Esophagus squamous epithelium (tissue), 4 donors: ENCODE data around the gene DDAH2.

Experiments
- CTCF ChIP-seq, 6 experiments: fragments of 450-650 bp in 4 of 6; fragments of 200-600 bp in 2 of 6; sonication (generic) in 2 of 6; IDR thresholded peaks; one replicate each; pipeline ENCODE4 v1.5.1; 2016 to 2019; ENCODE audit warnings: antibody characterized with exemption in 6 of 6, mild to moderate bottlenecking in 4 of 6, moderate library complexity in 4 of 6
- POLR2A ChIP-seq, 4 donors: fragments of 450-650 bp; IDR thresholded peaks; one replicate each; pipeline ENCODE4 v1.6.1; 2017; ENCODE audit warnings: antibody characterized with exemption in 4 of 4, mild to moderate bottlenecking in 4 of 4, moderate library complexity in 3 of 4

- TF ChIP-seq CTCF (IDR thresholded peaks at IDR 0.05) (no peak), POLR2A (IDR thresholded peaks at IDR 0.05) (no peak)
Observed at GRCh38 chr6:31723245-31723979, 5.7 kb downstream of the DDAH2 start, which contains the start of gene MPIG6B.
